Coronary artery (tissue), 2 donors: ENCODE measurements around the gene MFN2.
"Not testable (repeated sequence)": the region's sequence is repeated elsewhere in the genome, so short reads cannot be mapped to it uniquely, and the experiment has no call there.

Experiments used
- DNase-seq: peaks from one replicate; pipeline ENCODE4 v3.0.0-alpha.2; 2017; ENCODE audit warnings: low spot score
- H3K27ac ChIP-seq, 2 donors: fragments of 200-600 bp; sonication (generic); one replicate each; pipeline ENCODE4 v1.5.1; 2016 to 2019
- H3K4me3 ChIP-seq: fragments of 200-600 bp; sonication (generic); 2 replicates; pipeline ENCODE4 v1.5.1; 2016; ENCODE audit warnings: mild to moderate bottlenecking, moderate library complexity
- CTCF ChIP-seq: fragments of 200-600 bp; sonication (generic); IDR thresholded peaks from one replicate; pipeline ENCODE4 v1.5.1; 2019; ENCODE audit warnings: antibody characterized with exemption

MFN2 gene

DNA sequence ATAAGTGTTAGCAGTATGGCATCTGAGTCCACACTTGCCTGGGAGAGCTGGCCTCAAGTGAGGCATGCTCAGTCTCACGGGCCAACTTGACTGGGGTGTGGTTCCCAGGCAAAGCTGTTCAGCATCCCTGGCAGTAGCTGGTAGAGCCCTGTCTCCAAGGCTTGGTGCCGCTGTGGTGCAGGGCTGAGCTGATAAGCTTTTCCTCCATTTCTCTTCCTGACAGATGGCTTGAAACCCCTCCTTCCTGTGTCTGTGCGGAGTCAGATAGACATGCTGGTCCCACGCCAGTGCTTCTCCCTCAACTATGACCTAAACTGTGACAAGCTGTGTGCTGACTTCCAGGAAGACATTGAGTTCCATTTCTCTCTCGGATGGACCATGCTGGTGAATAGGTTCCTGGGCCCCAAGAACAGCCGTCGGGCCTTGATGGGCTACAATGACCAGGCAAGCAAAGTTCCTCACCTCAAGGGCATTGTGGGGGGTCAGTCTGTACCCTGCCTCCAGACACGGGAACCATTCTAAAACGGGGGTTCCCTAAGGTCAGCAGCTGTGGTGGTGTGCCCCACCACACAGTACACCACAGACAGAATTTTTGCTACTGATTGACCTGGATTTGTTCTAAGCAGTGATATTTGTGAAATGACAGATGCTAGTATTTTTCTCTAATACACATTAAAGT, 25.4 kb downstream of the MFN2 start:
- Histone ChIP-seq H3K4me3 (no peak overlapping the region), H3K27ac (no peak overlapping the region)
- TF ChIP-seq CTCF = no peak
- DNase-seq = no peak

DNA sequence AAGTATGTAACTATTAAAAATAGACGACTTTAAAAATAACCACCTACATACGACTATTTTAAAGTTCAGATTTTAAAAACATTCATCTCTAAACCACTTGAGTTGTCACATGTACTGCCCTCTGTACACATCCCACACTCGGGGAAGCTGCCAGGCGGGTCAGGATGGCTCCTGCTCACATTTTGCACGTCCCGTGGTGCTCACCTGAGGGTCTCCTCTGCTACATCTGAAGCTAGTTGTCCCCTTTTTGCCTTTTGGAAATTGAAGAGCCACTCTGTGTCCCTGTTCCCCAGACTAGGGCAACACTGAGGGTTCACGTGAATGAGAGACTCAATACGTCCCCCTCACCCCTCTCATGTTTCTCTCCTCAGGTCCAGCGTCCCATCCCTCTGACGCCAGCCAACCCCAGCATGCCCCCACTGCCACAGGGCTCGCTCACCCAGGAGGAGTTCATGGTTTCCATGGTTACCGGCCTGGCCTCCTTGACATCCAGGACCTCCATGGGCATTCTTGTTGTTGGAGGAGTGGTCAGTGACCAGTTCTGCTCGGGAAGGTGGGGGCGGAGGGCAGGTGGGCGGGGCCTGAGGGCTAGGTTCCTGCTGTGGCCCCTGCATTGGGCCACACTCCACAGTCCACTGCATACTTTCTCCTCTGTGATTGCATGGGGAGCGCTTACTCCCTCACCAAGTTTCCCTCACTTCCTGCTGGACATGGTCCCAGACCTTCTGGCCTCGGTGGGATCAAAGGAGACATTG, 26.1 kb downstream of the MFN2 start:
- DNase-seq = no peak
- TF ChIP-seq CTCF = no peak
- Histone ChIP-seq H3K4me3 (no peak overlapping the region), H3K27ac (no peak overlapping the region)

DNA sequence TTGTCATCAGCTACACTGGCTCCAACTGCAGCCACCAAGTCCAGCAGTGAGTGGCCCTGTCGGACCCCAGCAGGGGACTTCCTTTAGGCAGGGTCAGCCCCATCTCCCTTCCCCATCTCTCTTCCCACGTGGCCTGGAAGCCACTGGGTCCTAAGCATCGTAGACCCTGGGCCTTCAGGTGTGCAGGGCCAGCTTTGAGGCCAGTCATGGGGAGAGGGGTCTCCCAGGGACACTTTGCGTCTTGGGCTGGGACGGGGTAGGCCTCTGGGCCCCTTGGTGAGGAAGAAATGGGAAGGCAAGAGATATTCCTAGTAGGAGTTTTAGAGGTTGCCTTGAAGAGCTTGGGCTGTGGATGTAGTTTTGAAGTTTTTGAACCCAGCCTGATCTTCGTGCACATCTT, 27.0 kb downstream of the MFN2 start:
- no peak overlapping the region for H3K27ac ChIP-seq

GRCh38 chr1:12008355-12008754, 28.1 kb downstream of the MFN2 start:
- not testable (repeated sequence) for DNase-seq, H3K27ac ChIP-seq, H3K4me3 ChIP-seq

More for the DNA sequence above, 27.0 kb downstream of the MFN2 start:
- DNase-seq = no peak
- no peak for TF ChIP-seq CTCF
- no peak overlapping the region for H3K4me3 ChIP-seq

DNA sequence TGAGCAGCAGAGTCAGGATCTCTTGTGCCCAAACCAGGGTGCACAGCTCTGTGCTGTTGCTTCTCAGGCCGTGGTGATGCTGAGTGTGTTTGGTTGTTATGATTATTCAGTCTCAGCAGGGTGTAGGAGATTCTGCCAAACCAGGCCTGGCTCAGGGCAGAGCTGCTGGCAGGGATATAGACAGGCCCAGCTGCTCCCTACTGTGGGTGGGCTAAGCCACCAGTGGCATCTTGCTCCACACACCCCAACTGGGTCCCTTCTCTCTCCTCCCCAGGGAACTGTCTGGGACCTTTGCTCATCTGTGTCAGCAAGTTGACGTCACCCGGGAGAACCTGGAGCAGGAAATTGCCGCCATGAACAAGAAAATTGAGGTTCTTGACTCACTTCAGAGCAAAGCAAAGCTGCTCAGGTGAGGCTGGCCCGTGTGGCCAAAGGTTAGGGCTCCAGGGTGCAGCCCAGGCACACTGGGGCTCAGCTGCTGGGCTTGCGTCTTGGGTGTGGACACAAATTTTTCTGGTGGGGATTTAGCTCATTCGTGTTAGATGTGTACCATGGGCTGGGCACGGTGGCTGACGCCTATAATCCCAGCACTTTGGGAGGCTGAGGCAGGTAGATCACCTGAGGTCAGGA, 29.2 kb downstream of the MFN2 start:
- Histone ChIP-seq H3K27ac (no peak overlapping the region), H3K4me3 (no peak overlapping the region)
- TF ChIP-seq CTCF = no peak
- DNase-seq = no peak

GRCh38 chr1:12010746-12011570, 30.7 kb downstream of the MFN2 start:
- no peak overlapping the region for H3K27ac ChIP-seq
- no peak for DNase-seq
- no peak for TF ChIP-seq CTCF
- no peak overlapping the region for H3K4me3 ChIP-seq

GRCh38 chr1:12011998-12012397, 31.8 kb downstream of the MFN2 start:
- Histone ChIP-seq H3K4me3 (no peak overlapping the region), H3K27ac (no peak overlapping the region)
- no peak for DNase-seq
- TF ChIP-seq CTCF = no peak
